ENCODE results near the gene ACCS. TPM values are rescaled to one million over a fixed set of nuclear protein-coding genes. Genes with fewer than 3 reads are reported as not detected.
A peak's percentile ranks its signal among the peaks of the same experiment; 100 is the strongest.

ACCS gene
- total and polyA plus RNA-seq, 2 donors from 2014 or later, result 11.4 to 39.0 TPM

GRCh38 chr11:44080951-44081350 lies 14.9 kb downstream of the ACCS start:
- FAIRE-seq, result no peak
- no peak overlapping the region for H3K27ac ChIP-seq (ENCODE audit: low read depth in 2 of 2, low read length in 2 of 2)
- H3K9me3 ChIP-seq (ENCODE audit: control insufficient read depth in 2 of 3, insufficient read depth in 1 of 3, low read length in 3 of 3), result no peaks in the 10 kb centered on the region
- H3K9ac ChIP-seq (ENCODE audit: low read length in 3 of 3), result no peak overlapping the region
- TF ChIP-seq CTCF (IDR thresholded peaks at IDR 0.05; ENCODE audit: borderline replicate concordance, extremely low read depth, insufficient read depth), result no peak
- no peak overlapping the region for H3K4me3 ChIP-seq (ENCODE audit: low read length in 3 of 3)
- H3K4me1 ChIP-seq (ENCODE audit: control insufficient read depth in 2 of 3, insufficient read depth in 2 of 3, low read depth in 1 of 3, low read length in 3 of 3), result no peaks in the 10 kb centered on the region
- no peaks in the 10 kb centered on the region for H3K27me3 ChIP-seq (ENCODE audit: control insufficient read depth, insufficient read depth, low read length)
- peaks cover 0 to 15% (median 3%) of the 10 kb centered on the region in 3 donors for H3K36me3 ChIP-seq (ENCODE audit: control insufficient read depth in 2 of 3, insufficient read depth in 3 of 3, low read length in 3 of 3)
- DNase-seq, result no peak
- intact Hi-C loops (cut with DNase I), result no loop called here

GRCh38 chr11:44082645-44083044 lies 16.6 kb downstream of the ACCS start:
- peak in 1 of 5 donors; percentile 5 for DNase-seq
- Histone ChIP-seq H3K27me3 (ENCODE audit: control insufficient read depth, insufficient read depth, low read length) (no peaks in the 10 kb centered on the region), H3K36me3 (ENCODE audit: control insufficient read depth in 2 of 3, insufficient read depth in 3 of 3, low read length in 3 of 3) (peaks cover 0 to 15% (median 3%) of the 10 kb centered on the region in 3 donors), H3K4me1 (ENCODE audit: control insufficient read depth in 2 of 3, insufficient read depth in 2 of 3, low read depth in 1 of 3, low read length in 3 of 3) (no peaks in the 10 kb centered on the region), H3K9me3 (ENCODE audit: control insufficient read depth in 2 of 3, insufficient read depth in 1 of 3, low read length in 3 of 3) (no peaks in the 10 kb centered on the region), H3K4me3 (ENCODE audit: low read length in 3 of 3) (no peak overlapping the region), H3K27ac (ENCODE audit: low read depth in 2 of 2, low read length in 2 of 2) (no peak overlapping the region), H3K9ac (ENCODE audit: low read length in 3 of 3) (no peak overlapping the region)
- FAIRE-seq, result no peak
- intact Hi-C loops (cut with DNase I), result no loop called here
- no peak for TF ChIP-seq CTCF (IDR thresholded peaks at IDR 0.05; ENCODE audit: borderline replicate concordance, extremely low read depth, insufficient read depth)

- H3K9ac ChIP-seq (ENCODE audit: low read length in 3 of 3), result no peak overlapping the region
- peak in 1 of 5 donors; percentile 8 for DNase-seq
Measured at GRCh38 chr11:44083433-44083832, 17.4 kb downstream of the ACCS start.

More at GRCh38 chr11:44083433-44083832, 17.4 kb downstream of the ACCS start:
- Histone ChIP-seq H3K4me3 (ENCODE audit: low read length in 3 of 3) (no peak overlapping the region), H3K9me3 (ENCODE audit: control insufficient read depth in 2 of 3, insufficient read depth in 1 of 3, low read length in 3 of 3) (no peaks in the 10 kb centered on the region), H3K27me3 (ENCODE audit: control insufficient read depth, insufficient read depth, low read length) (no peaks in the 10 kb centered on the region), H3K27ac (ENCODE audit: low read depth in 2 of 2, low read length in 2 of 2) (no peak overlapping the region), H3K4me1 (ENCODE audit: control insufficient read depth in 2 of 3, insufficient read depth in 2 of 3, low read depth in 1 of 3, low read length in 3 of 3) (no peaks in the 10 kb centered on the region), H3K36me3 (ENCODE audit: control insufficient read depth in 2 of 3, insufficient read depth in 3 of 3, low read length in 3 of 3) (peaks cover 0 to 15% (median 3%) of the 10 kb centered on the region in 3 donors)
- TF ChIP-seq CTCF (IDR thresholded peaks at IDR 0.05; ENCODE audit: borderline replicate concordance, extremely low read depth, insufficient read depth), result no peak
- intact Hi-C loops (cut with DNase I), result no loop called here
- FAIRE-seq, result no peak

Measured in kidney (tissue), 14 donors.